Progenitor cell of endocrine pancreas (in vitro differentiated cells): ENCODE data around the gene PVALB. TPM values are rescaled to one million over a fixed set of nuclear protein-coding genes. Genes with fewer than 3 reads are reported as not detected.

Source experiments
- DNase-seq: peaks from one replicate; pipeline ENCODE4 v3.0.0; 2021; ENCODE audit warnings: low spot score; ENCODE audit not compliant: unreplicated experiment
- H3K27ac Mint-ChIP-seq: 2 replicates; pipeline ENCODE4 v1.8.0; 2021; ENCODE audit warnings: mild to moderate bottlenecking, moderate library complexity, mixed read lengths
- H3K27me3 Mint-ChIP-seq: 2 replicates; pipeline ENCODE4 v1.8.0; 2021; ENCODE audit warnings: mixed read lengths
- H3K36me3 Mint-ChIP-seq: 2 replicates; pipeline ENCODE4 v1.8.0; 2022; ENCODE audit warnings: mixed read lengths; ENCODE audit not compliant: insufficient read depth
- H3K4me1 Mint-ChIP-seq: 2 replicates; pipeline ENCODE4 v1.8.0; 2021; ENCODE audit warnings: low read depth, mixed read lengths
- H3K4me3 Mint-ChIP-seq: 2 replicates; pipeline ENCODE4 v1.8.0; 2021; ENCODE audit warnings: low read depth, mild to moderate bottlenecking, moderate library complexity, mixed read lengths
- H3K9me3 Mint-ChIP-seq: 2 replicates; pipeline ENCODE4 v1.8.0; 2021; ENCODE audit warnings: low read depth, mixed read lengths
- total RNA-seq: library from RNA; stranded (reverse); gene quantifications from 2 replicates; pipeline ENCODE4 v1.2.1, GENCODE V29; 2021
- TF ChIP-seq, protein P1 (sequence below): fragments of 200-600 bp; sonication (generic); IDR thresholded peaks from one replicate; pipeline ENCODE4 v1.5.0; 2021; ENCODE audit warnings: antibody characterized with exemption, mild to moderate bottlenecking; ENCODE audit not compliant: unreplicated experiment

The PVALB gene
- total RNA-seq, 1 donor from 2014 or later = not detected

DNA sequence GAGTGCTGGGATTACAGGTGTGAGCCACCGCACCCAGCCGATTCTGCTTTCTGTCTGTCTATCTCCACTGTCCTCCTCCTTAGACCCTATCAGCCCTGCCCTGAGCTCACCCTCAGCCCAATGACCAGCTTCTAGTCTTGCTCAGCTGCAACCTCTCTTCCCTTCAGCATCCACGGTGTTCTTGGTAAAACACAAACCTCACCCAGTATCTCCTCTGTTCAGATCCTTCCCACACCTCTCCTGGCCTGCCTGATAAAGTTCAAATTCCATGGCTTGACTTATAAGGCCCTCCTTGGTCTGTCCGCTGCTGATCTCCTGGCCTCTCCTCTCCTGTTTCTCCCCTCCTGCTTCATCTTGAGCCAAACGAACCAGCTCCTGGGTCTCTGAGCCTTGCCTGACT lies 29.4 kb upstream of the PVALB start:
- Mint-ChIP-seq H3K4me1 (no peaks in the 10 kb centered on the region), H3K4me3 (no peak overlapping the region), H3K9me3 (no peaks in the 10 kb centered on the region), H3K27me3 (peaks cover 61% of the 10 kb centered on the region), H3K27ac (no peak overlapping the region), H3K36me3 (no peaks in the 10 kb centered on the region)
- no peak for DNase-seq
- TF ChIP-seq, protein P1, sequence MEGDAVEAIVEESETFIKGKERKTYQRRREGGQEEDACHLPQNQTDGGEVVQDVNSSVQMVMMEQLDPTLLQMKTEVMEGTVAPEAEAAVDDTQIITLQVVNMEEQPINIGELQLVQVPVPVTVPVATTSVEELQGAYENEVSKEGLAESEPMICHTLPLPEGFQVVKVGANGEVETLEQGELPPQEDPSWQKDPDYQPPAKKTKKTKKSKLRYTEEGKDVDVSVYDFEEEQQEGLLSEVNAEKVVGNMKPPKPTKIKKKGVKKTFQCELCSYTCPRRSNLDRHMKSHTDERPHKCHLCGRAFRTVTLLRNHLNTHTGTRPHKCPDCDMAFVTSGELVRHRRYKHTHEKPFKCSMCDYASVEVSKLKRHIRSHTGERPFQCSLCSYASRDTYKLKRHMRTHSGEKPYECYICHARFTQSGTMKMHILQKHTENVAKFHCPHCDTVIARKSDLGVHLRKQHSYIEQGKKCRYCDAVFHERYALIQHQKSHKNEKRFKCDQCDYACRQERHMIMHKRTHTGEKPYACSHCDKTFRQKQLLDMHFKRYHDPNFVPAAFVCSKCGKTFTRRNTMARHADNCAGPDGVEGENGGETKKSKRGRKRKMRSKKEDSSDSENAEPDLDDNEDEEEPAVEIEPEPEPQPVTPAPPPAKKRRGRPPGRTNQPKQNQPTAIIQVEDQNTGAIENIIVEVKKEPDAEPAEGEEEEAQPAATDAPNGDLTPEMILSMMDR = no peak

DNA sequence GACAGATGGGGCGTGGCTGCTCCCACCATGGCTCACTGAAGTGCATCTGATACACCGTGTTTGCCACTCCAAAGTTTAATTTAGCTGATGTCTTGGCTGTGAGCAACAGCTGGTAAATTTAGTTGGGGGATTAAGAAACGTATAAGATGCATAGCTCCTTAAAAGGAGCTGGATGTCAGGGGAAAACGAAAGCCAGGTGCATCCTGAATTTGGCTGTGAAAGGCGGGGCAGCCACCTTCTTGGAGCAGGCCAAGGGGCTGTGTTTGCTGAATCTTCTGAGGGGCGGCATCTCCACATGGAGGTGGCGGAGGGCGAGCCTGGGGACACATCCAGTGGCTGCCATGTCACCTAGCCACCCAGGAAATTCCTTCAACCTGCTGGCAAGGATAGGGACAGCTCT lies 23.3 kb upstream of the PVALB start:
- Mint-ChIP-seq H3K36me3 (no peaks in the 10 kb centered on the region), H3K4me3 (no peak overlapping the region), H3K9me3 (peaks cover 6% of the 10 kb centered on the region), H3K27ac (no peak overlapping the region), H3K4me1 (peaks cover 2% of the 10 kb centered on the region), H3K27me3 (peaks cover 47% of the 10 kb centered on the region)
- TF ChIP-seq, protein P1 = no peak
- no peak for DNase-seq

DNA sequence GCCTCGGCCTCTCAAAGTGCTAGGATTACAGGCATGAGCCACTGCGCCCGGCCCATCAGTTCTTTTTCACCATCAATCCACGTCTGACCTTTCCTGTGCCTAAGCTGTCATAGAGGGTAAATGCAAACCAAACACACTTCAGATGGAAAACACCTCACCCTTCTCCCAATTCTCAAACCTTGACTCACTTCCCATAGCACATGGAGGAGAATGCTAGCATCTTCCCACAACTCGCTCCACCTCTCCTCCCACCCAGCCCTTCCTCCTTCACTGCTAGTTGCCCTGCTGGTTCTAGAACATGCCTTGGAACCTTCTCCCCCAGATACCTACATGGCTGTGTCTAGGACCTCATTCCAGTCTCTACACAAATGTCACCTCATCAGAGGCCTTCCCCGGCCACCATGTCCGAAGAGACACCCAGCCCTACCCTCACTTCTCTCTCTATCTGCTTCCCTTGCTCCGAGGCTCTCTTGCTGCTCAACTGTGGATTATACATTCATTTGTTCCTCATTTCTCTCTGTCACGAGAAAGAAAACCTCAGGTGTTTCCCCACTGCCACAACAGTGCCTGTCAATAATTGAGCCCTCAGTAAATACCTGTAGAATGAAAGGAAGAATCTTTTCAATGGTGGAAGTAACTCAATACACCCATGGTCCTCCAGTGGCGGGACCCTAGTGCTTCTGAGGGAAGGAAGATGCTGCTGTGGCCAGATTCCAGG lies 22.7 kb upstream of the PVALB start:
- peaks cover 6% of the 10 kb centered on the region for H3K9me3 Mint-ChIP-seq
- H3K36me3 Mint-ChIP-seq = no peaks in the 10 kb centered on the region
- peaks cover 2% of the 10 kb centered on the region for H3K4me1 Mint-ChIP-seq
- H3K4me3 Mint-ChIP-seq = no peak overlapping the region
- peaks cover 42% of the 10 kb centered on the region for H3K27me3 Mint-ChIP-seq
- H3K27ac Mint-ChIP-seq = no peak overlapping the region
- TF ChIP-seq, protein P1 = no peak
- no peak for DNase-seq

- no peak overlapping the region for H3K4me3 Mint-ChIP-seq
- no peak for DNase-seq
- no peaks in the 10 kb centered on the region for H3K36me3 Mint-ChIP-seq
- no peak overlapping the region for H3K27ac Mint-ChIP-seq
- peaks cover 2% of the 10 kb centered on the region for H3K4me1 Mint-ChIP-seq
- TF ChIP-seq, protein P1 = no peak
- peaks cover 35% of the 10 kb centered on the region for H3K27me3 Mint-ChIP-seq
- peaks cover 6% of the 10 kb centered on the region for H3K9me3 Mint-ChIP-seq
Measured at GRCh38 chr22:36838119-36839030, 21.5 kb upstream of the PVALB start.

GRCh38 chr22:36835903-36836302 lies 19.1 kb upstream of the PVALB start:
- H3K4me1 Mint-ChIP-seq = peaks cover 2% of the 10 kb centered on the region
- no peak overlapping the region for H3K27ac Mint-ChIP-seq
- peaks cover 6% of the 10 kb centered on the region for H3K9me3 Mint-ChIP-seq
- DNase-seq = no peak
- H3K27me3 Mint-ChIP-seq = peaks cover 33% of the 10 kb centered on the region
- H3K36me3 Mint-ChIP-seq = no peaks in the 10 kb centered on the region
- H3K4me3 Mint-ChIP-seq = no peak overlapping the region
- TF ChIP-seq, protein P1 = no peak
